GM23248 (cell line): ENCODE data around the gene RAD51B. TPM values are rescaled to one million over a fixed set of nuclear protein-coding genes. Genes with fewer than 3 reads are reported as not detected.
A peak's percentile ranks its signal among the peaks of the same experiment; 100 is the strongest.

Source experiments
- DNase-seq: peaks from one replicate; pipeline ENCODE4 v3.0.0-alpha.2; 2015
- H2AFZ ChIP-seq: fragments of 200-600 bp; sonication (generic); 2 replicates; pipeline ENCODE4 v1.6.1; 2016; ENCODE audit warnings: antibody characterized with exemption
- H3F3A ChIP-seq: fragments of 200-600 bp; sonication (generic); 2 replicates; pipeline ENCODE4 v1.6.1; 2016; ENCODE audit warnings: mild to moderate bottlenecking, antibody characterized with exemption, mixed run types; ENCODE audit not compliant: insufficient read depth
- H3K27ac ChIP-seq: fragments of 200-600 bp; sonication (generic); 2 replicates; pipeline ENCODE4 v1.5.1; 2016; ENCODE audit warnings: mild to moderate bottlenecking
- H3K27me3 ChIP-seq: fragments of 200-600 bp; sonication (generic); replicated peaks from 2 replicates; pipeline ENCODE4 v1.6.1; 2016; ENCODE audit warnings: mild to moderate bottlenecking; ENCODE audit not compliant: insufficient read depth
- H3K36me3 ChIP-seq: fragments of 200-600 bp; sonication (generic); 2 replicates; pipeline ENCODE4 v1.6.1; 2016; ENCODE audit warnings: low read depth, mild to moderate bottlenecking
- H3K4me1 ChIP-seq: fragments of 200-600 bp; sonication (generic); 2 replicates; pipeline ENCODE4 v1.6.1; 2016; ENCODE audit warnings: mild to moderate bottlenecking; ENCODE audit not compliant: insufficient read depth
- H3K4me2 ChIP-seq: fragments of 200-600 bp; sonication (generic); one replicate; pipeline ENCODE4 v1.6.1; 2016; ENCODE audit warnings: mild to moderate bottlenecking; ENCODE audit not compliant: unreplicated experiment
- H3K4me3 ChIP-seq: fragments of 200-600 bp; sonication (generic); 2 replicates; pipeline ENCODE4 v1.5.1; 2016; ENCODE audit warnings: mild to moderate bottlenecking
- H3K79me2 ChIP-seq: fragments of 200-600 bp; sonication (generic); 2 replicates; pipeline ENCODE4 v1.6.1; 2016; ENCODE audit warnings: mild to moderate bottlenecking; ENCODE audit not compliant: insufficient read depth
- H3K9ac ChIP-seq: fragments of 200-600 bp; sonication (generic); 2 replicates; pipeline ENCODE4 v1.6.1; 2016; ENCODE audit warnings: mild to moderate bottlenecking
- H3K9me2 ChIP-seq: fragments of 200-600 bp; sonication (generic); 2 replicates; pipeline ENCODE4 v1.6.1; 2016; ENCODE audit warnings: mixed run types, mild to moderate bottlenecking, moderate library complexity; ENCODE audit not compliant: insufficient read depth
- H3K9me3 ChIP-seq: fragments of 200-600 bp; sonication (generic); one replicate; pipeline ENCODE4 v1.6.1; 2017; ENCODE audit warnings: low read depth
- H4K20me1 ChIP-seq: fragments of 200-600 bp; sonication (generic); 2 replicates; pipeline ENCODE4 v1.6.0; 2016; ENCODE audit not compliant: insufficient read depth
- EZH2 ChIP-seq: fragments of 200-600 bp; sonication (generic); IDR thresholded peaks from 2 replicates; pipeline ENCODE4 v1.6.1; 2018; ENCODE audit warnings: antibody characterized with exemption, mild to moderate bottlenecking; ENCODE audit not compliant: insufficient read depth, poor library complexity, severe bottlenecking
- EZH2phosphoT487 ChIP-seq: fragments of 200-600 bp; sonication (generic); IDR thresholded peaks from 2 replicates; pipeline ENCODE4 v1.6.1; 2018; ENCODE audit warnings: antibody characterized with exemption, moderate library complexity, mild to moderate bottlenecking, low read depth; ENCODE audit not compliant: insufficient read depth
- WGBS, 2 experiments: methylation state at CpG; one replicate each; pipeline ENCODE4 v1.1.6; 2015 to 2017; ENCODE audit warnings: low lambda C conversion rate in 2 of 2, low coverage in 1 of 2; ENCODE audit errors: missing lambda C conversion rate in 2 of 2; 5-methylcytosine and 5-hydroxymethylcytosine counted together
- in situ Hi-C: fragments of 300-500 bp; cut with MboI; formaldehyde crosslinking; loops from 2 replicates; pipeline ENCODE4 v1.15.0; 2020
- polyA plus RNA-seq: library from polyadenylated mRNA; unstranded; fragments of >200 nt; fragmentation: Nextera tagmentation; extraction: Ambion mirVana; gene quantifications from 2 replicates; pipeline ENCODE4 v1.2.1, GENCODE V29; 2016
- total RNA-seq: library from RNA; depleted of rRNA; stranded (reverse); fragments of >200 nt; shearing (Covaris generic); gene quantifications from 2 replicates; pipeline ENCODE4 v1.2.3, GENCODE V29; 2014

The RAD51B gene
- total and polyA plus RNA-seq, 2 experiments from 2014 or later, result 4.0 to 8.8 TPM

GRCh38 chr14:68363843-68364767 is 544.5 kb downstream of the RAD51B start:
- 95 to 96% methylated on average over 31 to 34 of the region's 34 CpGs for WGBS, 2 experiments
- peaks cover 34% of the 10 kb centered on the region for H3K4me1 ChIP-seq
- no peak overlapping the region for H3K9ac ChIP-seq
- H3K9me2 ChIP-seq, result no peaks in the 10 kb centered on the region
- H4K20me1 ChIP-seq, result no peaks in the 10 kb centered on the region
- no peaks in the 10 kb centered on the region for H3K27me3 ChIP-seq
- H3K9me3 ChIP-seq, result no peaks in the 10 kb centered on the region
- no peak overlapping the region for H3K4me3 ChIP-seq
- DNase-seq, result peak; percentile 31
- no peaks in the 10 kb centered on the region for H3K79me2 ChIP-seq
- H3K27ac ChIP-seq, result no peak overlapping the region
- TF ChIP-seq EZH2phosphoT487 (no peak), EZH2 (no peak)
- no peak overlapping the region for H2AFZ ChIP-seq
- no peak overlapping the region for H3K4me2 ChIP-seq
- in situ Hi-C loops, result no loop called here
- H3K36me3 ChIP-seq, result no peaks in the 10 kb centered on the region
- peaks cover 32% of the 10 kb centered on the region for H3F3A ChIP-seq

GRCh38 chr14:68364792-68365192 is 545.2 kb downstream of the RAD51B start:
- H3K9me2 ChIP-seq, result no peaks in the 10 kb centered on the region
- peaks cover 32% of the 10 kb centered on the region for H3K4me1 ChIP-seq
- peaks cover 32% of the 10 kb centered on the region for H3F3A ChIP-seq
- H4K20me1 ChIP-seq, result no peaks in the 10 kb centered on the region
- H3K9me3 ChIP-seq, result no peaks in the 10 kb centered on the region
- H3K4me3 ChIP-seq, result no peak overlapping the region
- H3K79me2 ChIP-seq, result no peaks in the 10 kb centered on the region
- no peak overlapping the region for H3K9ac ChIP-seq
- H2AFZ ChIP-seq, result no peak overlapping the region
- H3K4me2 ChIP-seq, result no peak overlapping the region
- TF ChIP-seq EZH2phosphoT487 (no peak), EZH2 (no peak)
- no peaks in the 10 kb centered on the region for H3K27me3 ChIP-seq
- DNase-seq, result no peak
- H3K27ac ChIP-seq, result peak overlapping the region; percentile 25
- WGBS, 2 experiments, result 77 to 79% methylated on average over 6 of the region's 6 CpGs
- no peaks in the 10 kb centered on the region for H3K36me3 ChIP-seq
- in situ Hi-C loops, result no loop called here

GRCh38 chr14:68365228-68365627 is 545.6 kb downstream of the RAD51B start:
- H3K36me3 ChIP-seq, result no peaks in the 10 kb centered on the region
- H3K27me3 ChIP-seq, result no peaks in the 10 kb centered on the region
- peaks cover 28% of the 10 kb centered on the region for H3K4me1 ChIP-seq
- peaks cover 30% of the 10 kb centered on the region for H3F3A ChIP-seq
- no peaks in the 10 kb centered on the region for H3K79me2 ChIP-seq
- DNase-seq, result peak; percentile 78
- no peak overlapping the region for H3K9ac ChIP-seq
- WGBS, 2 experiments, result 6 to 11% methylated on average over 3 of the region's 3 CpGs
- H3K4me3 ChIP-seq, result no peak overlapping the region
- H3K4me2 ChIP-seq, result no peak overlapping the region
- no peak overlapping the region for H2AFZ ChIP-seq
- no peaks in the 10 kb centered on the region for H4K20me1 ChIP-seq
- peak overlapping the region; percentile 25 for H3K27ac ChIP-seq
- no peaks in the 10 kb centered on the region for H3K9me2 ChIP-seq
- in situ Hi-C loops, result no loop called here
- no peak for TF ChIP-seq EZH2phosphoT487
- no peak for TF ChIP-seq EZH2
- H3K9me3 ChIP-seq, result no peaks in the 10 kb centered on the region

- H3K4me2 ChIP-seq, result no peak overlapping the region
- in situ Hi-C loops, result no loop called here
- DNase-seq, result no peak
These were observed 547.1 kb downstream of the RAD51B start for GRCh38 chr14:68366656-68367055.

More at GRCh38 chr14:68366656-68367055, 547.1 kb downstream of the RAD51B start:
- Histone ChIP-seq H3K4me1 (peaks cover 17% of the 10 kb centered on the region), H2AFZ (no peak overlapping the region), H3K9me3 (no peaks in the 10 kb centered on the region), H3F3A (peaks cover 16% of the 10 kb centered on the region), H4K20me1 (no peaks in the 10 kb centered on the region), H3K27ac (no peak overlapping the region), H3K9me2 (no peaks in the 10 kb centered on the region), H3K4me3 (no peak overlapping the region), H3K9ac (no peak overlapping the region), H3K79me2 (no peaks in the 10 kb centered on the region), H3K27me3 (no peaks in the 10 kb centered on the region), H3K36me3 (no peaks in the 10 kb centered on the region)
- WGBS, 2 experiments, result 97 to 100% methylated on average over 2 of the region's 2 CpGs
- TF ChIP-seq EZH2 (no peak), EZH2phosphoT487 (no peak)
